Spleen (tissue), 11 donors: ENCODE data around the gene SCN8A. TPM values are rescaled to one million over a fixed set of nuclear protein-coding genes. Genes with fewer than 3 reads are reported as not detected.

Experiments
- DNase-seq: peaks from one replicate; pipeline ENCODE4 v3.0.0-alpha.2; 2020
- H3K27ac ChIP-seq, 8 donors: fragments of 200-600 bp; sonication (generic) in 7 of 8; 1 replicate in 4 of 8; 2 replicates in 4 of 8; pipeline versions ENCODE4 v1.5.0 to v1.8.0; 2016 to 2021; ENCODE audit warnings: inconsistent platforms in 4 of 8, mild to moderate bottlenecking in 4 of 8, moderate library complexity in 1 of 8
- H3K27me3 ChIP-seq, 7 donors: fragments of 200-600 bp; sonication (generic) in 6 of 7; replicated peaks in 1 of 7; 1 replicate in 4 of 7; 2 replicates in 3 of 7; pipeline versions ENCODE4 v1.5.0 to v1.8.0; 2016 to 2021; ENCODE audit warnings: inconsistent platforms in 3 of 7, mild to moderate bottlenecking in 1 of 7
- H3K36me3 ChIP-seq, 6 donors: fragments of 200-600 bp; sonication (generic) in 5 of 6; 1 replicate in 4 of 6; 2 replicates in 2 of 6; pipeline versions ENCODE4 v1.5.0 to v1.8.0; 2016 to 2021; ENCODE audit warnings: inconsistent platforms in 2 of 6
- H3K4me1 ChIP-seq, 6 donors: fragments of 200-600 bp; sonication (generic) in 5 of 6; 1 replicate in 3 of 6; 2 replicates in 3 of 6; pipeline versions ENCODE4 v1.5.0 to v1.8.0; 2016 to 2021; ENCODE audit warnings: inconsistent platforms in 3 of 6
- H3K4me3 ChIP-seq, 8 donors: fragments of 200-600 bp; sonication (generic) in 7 of 8; 1 replicate in 4 of 8; 2 replicates in 4 of 8; pipeline versions ENCODE4 v1.5.0 to v1.8.0; 2016 to 2021; ENCODE audit warnings: inconsistent platforms in 4 of 8, mild to moderate bottlenecking in 4 of 8, moderate library complexity in 2 of 8
- H3K9me3 ChIP-seq, 8 donors: fragments of 200-600 bp; sonication (generic) in 7 of 8; 1 replicate in 4 of 8; 2 replicates in 4 of 8; pipeline versions ENCODE4 v1.5.0 to v1.8.0; 2016 to 2021; ENCODE audit warnings: inconsistent platforms in 4 of 8
- POLR2A ChIP-seq, 3 donors: fragments of 450-650 bp; IDR thresholded peaks; one replicate each; pipeline ENCODE4 v1.5.1; 2017; ENCODE audit warnings: antibody characterized with exemption in 3 of 3, mild to moderate bottlenecking in 1 of 3
- POLR2AphosphoS5 ChIP-seq, 3 donors: sonication (generic); formaldehyde crosslinking; IDR thresholded peaks; one replicate each; pipeline ENCODE4 v1.5.1; 2017; ENCODE audit warnings: antibody characterized with exemption in 3 of 3
- whole genome bisulfite sequencing, 5 donors: extraction: QIAGEN DNeasy Blood & Tissue Kit in 3 of 5; methylation state at CpG; one replicate each; pipeline versions ENCODE4 v1.1.5 to v1.1.7; 2013 to 2018; 5-methylcytosine and 5-hydroxymethylcytosine counted together
- intact Hi-C: fragments of 100-400 bp; cut with DNase I; formaldehyde crosslinking; loops from one replicate; pipeline ENCODE4 v1.15.0; 2023; ENCODE audit warnings: low total_unique reads
- polyA plus RNA-seq, 3 donors: library from polyadenylated mRNA; stranded (reverse); fragments of 200-250 nt; gene quantifications; one replicate each; pipeline ENCODE4 v1.2.1, GENCODE V29; 2013
- total RNA-seq, 7 donors: library from RNA; depleted of rRNA in 3 of 7; stranded (reverse); fragments of >200 nt in 3 of 7; fragmentation: NEBNext Ultra II Directional in 4 of 7; extraction: Animal tissue kit (Norgen Biotek cat#: 25700) in 4 of 7; gene quantifications; one replicate each; pipeline versions ENCODE4 v1.1.0 to v1.2.1, GENCODE V29; 2016 to 2021
- TF ChIP-seq, protein P1 (sequence below), 11 experiments: fragments of 200-600 bp in 7 of 11; fragments of 450-650 bp in 4 of 11; sonication (generic) in 4 of 11; IDR thresholded peaks in 8 of 11; conservative IDR thresholded peaks in 3 of 11; 1 replicate in 7 of 11; 2 replicates in 4 of 11; pipeline versions ENCODE4 v1.4.0 to v1.8.0; 2016 to 2021; ENCODE audit warnings: antibody characterized with exemption in 11 of 11, inconsistent platforms in 4 of 11, mild to moderate bottlenecking in 1 of 11
- donor health status: healthy with polysubstance abuse.
- donor health status: DM: no; HTN: no; CAD: no; lungs with moderate emphysema.
- donor health status: DM: no; HTN: no; CAD: no.
- donor health status: Bipolar disorder and iron deficiency.
- donor health status: healthy.
- donor health status: DM: no; HTN: no; CAD: no.
- donor health status: DM: yes; HTN: yes; CAD: no.

SCN8A gene
- total and polyA plus RNA-seq, 10 donors = 0.17 to 4.7 (median 3.0) TPM

GRCh38 chr12:51837286-51837685 lies 246.3 kb downstream of the SCN8A start:
- TF ChIP-seq, protein P1, sequence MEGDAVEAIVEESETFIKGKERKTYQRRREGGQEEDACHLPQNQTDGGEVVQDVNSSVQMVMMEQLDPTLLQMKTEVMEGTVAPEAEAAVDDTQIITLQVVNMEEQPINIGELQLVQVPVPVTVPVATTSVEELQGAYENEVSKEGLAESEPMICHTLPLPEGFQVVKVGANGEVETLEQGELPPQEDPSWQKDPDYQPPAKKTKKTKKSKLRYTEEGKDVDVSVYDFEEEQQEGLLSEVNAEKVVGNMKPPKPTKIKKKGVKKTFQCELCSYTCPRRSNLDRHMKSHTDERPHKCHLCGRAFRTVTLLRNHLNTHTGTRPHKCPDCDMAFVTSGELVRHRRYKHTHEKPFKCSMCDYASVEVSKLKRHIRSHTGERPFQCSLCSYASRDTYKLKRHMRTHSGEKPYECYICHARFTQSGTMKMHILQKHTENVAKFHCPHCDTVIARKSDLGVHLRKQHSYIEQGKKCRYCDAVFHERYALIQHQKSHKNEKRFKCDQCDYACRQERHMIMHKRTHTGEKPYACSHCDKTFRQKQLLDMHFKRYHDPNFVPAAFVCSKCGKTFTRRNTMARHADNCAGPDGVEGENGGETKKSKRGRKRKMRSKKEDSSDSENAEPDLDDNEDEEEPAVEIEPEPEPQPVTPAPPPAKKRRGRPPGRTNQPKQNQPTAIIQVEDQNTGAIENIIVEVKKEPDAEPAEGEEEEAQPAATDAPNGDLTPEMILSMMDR (IDR thresholded peaks at IDR 0.05 in 8 of 11, conservative IDR thresholded peaks at IDR 0.05 in 3 of 11) = no peak
- TF ChIP-seq POLR2A (IDR thresholded peaks at IDR 0.05) (no peak), POLR2AphosphoS5 (IDR thresholded peaks at IDR 0.05) (no peak)
- no peak for DNase-seq
- WGBS, 5 donors = 74 to 86% (median 85%) methylated on average over 7 of the region's 7 CpGs
- peaks cover 8 to 24% (median 13%) of the 10 kb centered on the region in 6 donors for H3K4me1 ChIP-seq
- no peak overlapping the region for H3K27ac ChIP-seq
- no peak overlapping the region for H3K4me3 ChIP-seq
- H3K9me3 ChIP-seq = no peaks in the 10 kb centered on the region
- peaks cover 0 to 65% (median 0%) of the 10 kb centered on the region in 7 donors for H3K27me3 ChIP-seq
- intact Hi-C loops = no loop called here
- no peaks in the 10 kb centered on the region for H3K36me3 ChIP-seq

GRCh38 chr12:51838036-51838435 lies 247.0 kb downstream of the SCN8A start:
- no peaks in the 10 kb centered on the region for H3K9me3 ChIP-seq
- 69 to 88% (median 79%) methylated on average over 4 of the region's 4 CpGs for WGBS, 5 donors
- intact Hi-C loops = no loop called here
- no peak overlapping the region for H3K4me3 ChIP-seq
- no peak overlapping the region for H3K27ac ChIP-seq
- H3K27me3 ChIP-seq = peaks cover 0 to 65% (median 0%) of the 10 kb centered on the region in 7 donors
- peaks cover under 1 to 17% (median 6%) of the 10 kb centered on the region in 6 donors for H3K4me1 ChIP-seq
- no peak for DNase-seq
- TF ChIP-seq POLR2A (IDR thresholded peaks at IDR 0.05) (no peak), POLR2AphosphoS5 (IDR thresholded peaks at IDR 0.05) (no peak)
- TF ChIP-seq, protein P1 (IDR thresholded peaks at IDR 0.05 in 8 of 11, conservative IDR thresholded peaks at IDR 0.05 in 3 of 11) = no peak
- no peaks in the 10 kb centered on the region for H3K36me3 ChIP-seq

- 64 to 87% (median 79%) methylated on average over 4 of the region's 4 CpGs for WGBS, 5 donors
- Histone ChIP-seq H3K9me3 (no peaks in the 10 kb centered on the region), H3K4me3 (no peak overlapping the region), H3K27ac (no peak overlapping the region), H3K4me1 (peaks cover 0 to 12% (median 1%) of the 10 kb centered on the region in 6 donors), H3K27me3 (peaks cover 0 to 62% (median 0%) of the 10 kb centered on the region in 7 donors), H3K36me3 (no peaks in the 10 kb centered on the region)
- no peak for DNase-seq
- intact Hi-C loops = no loop called here
- no peak for TF ChIP-seq POLR2A (IDR thresholded peaks at IDR 0.05)
These were observed 247.7 kb downstream of the SCN8A start for GRCh38 chr12:51838762-51839161.

GRCh38 chr12:51839310-51839947 lies 248.4 kb downstream of the SCN8A start:
- Histone ChIP-seq H3K27me3 (peaks cover 0 to 64% (median 0%) of the 10 kb centered on the region in 7 donors), H3K9me3 (no peaks in the 10 kb centered on the region), H3K36me3 (no peaks in the 10 kb centered on the region), H3K4me1 (peaks cover 0 to 12% (median under 1%) of the 10 kb centered on the region in 6 donors), H3K27ac (no peak overlapping the region), H3K4me3 (no peak overlapping the region)
- DNase-seq = no peak
- TF ChIP-seq POLR2A (IDR thresholded peaks at IDR 0.05) (no peak), POLR2AphosphoS5 (IDR thresholded peaks at IDR 0.05) (no peak)
- TF ChIP-seq, protein P1 (IDR thresholded peaks at IDR 0.05 in 8 of 11, conservative IDR thresholded peaks at IDR 0.05 in 3 of 11) = no peak
- intact Hi-C loops = no loop called here
- WGBS, 5 donors = 77 to 91% (median 86%) methylated on average over 5 of the region's 5 CpGs
